Type B pancreatic cell (in vitro differentiated cells): ENCODE results near the gene SYP. TPM values are rescaled to one million over a fixed set of nuclear protein-coding genes. Genes with fewer than 3 reads are reported as not detected.

Experiments
- DNase-seq: peaks from one replicate; pipeline ENCODE4 v3.0.0; 2021; ENCODE audit warnings: mixed read lengths; ENCODE audit not compliant: unreplicated experiment; ENCODE audit errors: extremely low spot score
- H3K27ac Mint-ChIP-seq: 2 replicates; pipeline ENCODE4 v1.8.0; 2021; ENCODE audit warnings: mild to moderate bottlenecking, mixed read lengths
- H3K27me3 Mint-ChIP-seq: 2 replicates; pipeline ENCODE4 v1.8.0; 2021; ENCODE audit warnings: mixed read lengths
- H3K36me3 Mint-ChIP-seq: 2 replicates; pipeline ENCODE4 v1.8.0; 2021; ENCODE audit warnings: mixed read lengths
- H3K4me1 Mint-ChIP-seq: one replicate; pipeline ENCODE4 v1.8.0; 2021; ENCODE audit warnings: mixed read lengths; ENCODE audit not compliant: unreplicated experiment
- H3K4me3 Mint-ChIP-seq: 2 replicates; pipeline ENCODE4 v1.8.0; 2021; ENCODE audit warnings: mild to moderate bottlenecking, mixed read lengths
- H3K9me3 Mint-ChIP-seq: 2 replicates; pipeline ENCODE4 v1.8.0; 2021; ENCODE audit warnings: mixed read lengths
- total RNA-seq: library from RNA; stranded (reverse); gene quantifications from 2 replicates; pipeline ENCODE4 v1.2.1, GENCODE V29; 2021; ENCODE audit warnings: low replicate concordance
- TF ChIP-seq, protein P1 (sequence below): fragments of 200-600 bp; sonication (generic); conservative IDR thresholded peaks from 2 replicates; pipeline ENCODE4 v1.5.0; 2021; ENCODE audit warnings: antibody characterized with exemption, mild to moderate bottlenecking

SYP gene
- total RNA-seq, 1 donor from 2014 or later: 13.6 TPM

DNA sequence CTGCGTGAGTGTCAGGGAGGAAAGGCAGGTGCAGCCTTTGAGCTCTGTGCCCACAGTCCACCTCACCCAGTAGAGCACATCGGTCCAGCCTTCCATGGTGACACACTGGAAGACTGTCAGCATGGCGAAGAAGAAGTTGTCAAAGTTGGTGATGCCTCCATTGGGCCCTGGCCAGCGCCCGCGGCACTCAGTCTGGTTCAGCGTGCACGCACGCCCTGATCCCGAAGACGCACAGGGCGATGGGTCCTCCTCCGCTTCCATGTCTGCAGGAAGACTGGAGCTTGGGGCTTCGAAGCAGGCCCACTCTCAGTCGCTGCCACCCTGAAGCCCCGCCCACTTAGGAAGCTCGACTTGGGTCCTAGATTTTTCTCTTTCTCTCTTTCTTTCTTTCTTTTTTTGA lies 28.2 kb upstream of the SYP start:
- H3K4me1 Mint-ChIP-seq: no peaks in the 10 kb centered on the region
- no peak overlapping the region for H3K27ac Mint-ChIP-seq
- no peak overlapping the region for H3K4me3 Mint-ChIP-seq
- H3K36me3 Mint-ChIP-seq: no peaks in the 10 kb centered on the region
- H3K9me3 Mint-ChIP-seq: peaks cover 11% of the 10 kb centered on the region
- no peak for DNase-seq
- TF ChIP-seq, protein P1, sequence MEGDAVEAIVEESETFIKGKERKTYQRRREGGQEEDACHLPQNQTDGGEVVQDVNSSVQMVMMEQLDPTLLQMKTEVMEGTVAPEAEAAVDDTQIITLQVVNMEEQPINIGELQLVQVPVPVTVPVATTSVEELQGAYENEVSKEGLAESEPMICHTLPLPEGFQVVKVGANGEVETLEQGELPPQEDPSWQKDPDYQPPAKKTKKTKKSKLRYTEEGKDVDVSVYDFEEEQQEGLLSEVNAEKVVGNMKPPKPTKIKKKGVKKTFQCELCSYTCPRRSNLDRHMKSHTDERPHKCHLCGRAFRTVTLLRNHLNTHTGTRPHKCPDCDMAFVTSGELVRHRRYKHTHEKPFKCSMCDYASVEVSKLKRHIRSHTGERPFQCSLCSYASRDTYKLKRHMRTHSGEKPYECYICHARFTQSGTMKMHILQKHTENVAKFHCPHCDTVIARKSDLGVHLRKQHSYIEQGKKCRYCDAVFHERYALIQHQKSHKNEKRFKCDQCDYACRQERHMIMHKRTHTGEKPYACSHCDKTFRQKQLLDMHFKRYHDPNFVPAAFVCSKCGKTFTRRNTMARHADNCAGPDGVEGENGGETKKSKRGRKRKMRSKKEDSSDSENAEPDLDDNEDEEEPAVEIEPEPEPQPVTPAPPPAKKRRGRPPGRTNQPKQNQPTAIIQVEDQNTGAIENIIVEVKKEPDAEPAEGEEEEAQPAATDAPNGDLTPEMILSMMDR: no peak
- H3K27me3 Mint-ChIP-seq: peaks cover 23% of the 10 kb centered on the region

GRCh38 chrX:49227726-49228125 lies 27.7 kb upstream of the SYP start:
- Mint-ChIP-seq H3K4me3 (no peak overlapping the region), H3K27me3 (peaks cover 23% of the 10 kb centered on the region), H3K9me3 (peaks cover 10% of the 10 kb centered on the region), H3K27ac (no peak overlapping the region), H3K4me1 (no peaks in the 10 kb centered on the region), H3K36me3 (no peaks in the 10 kb centered on the region)
- TF ChIP-seq, protein P1: no peak
- no peak for DNase-seq

- Mint-ChIP-seq H3K4me3 (no peak overlapping the region), H3K4me1 (no peaks in the 10 kb centered on the region), H3K9me3 (peaks cover 8% of the 10 kb centered on the region), H3K27me3 (peaks cover 28% of the 10 kb centered on the region), H3K27ac (no peak overlapping the region), H3K36me3 (no peaks in the 10 kb centered on the region)
- no peak for DNase-seq
- TF ChIP-seq, protein P1: no peak
Observed at GRCh38 chrX:49226946-49227345, 27.0 kb upstream of the SYP start.

DNA sequence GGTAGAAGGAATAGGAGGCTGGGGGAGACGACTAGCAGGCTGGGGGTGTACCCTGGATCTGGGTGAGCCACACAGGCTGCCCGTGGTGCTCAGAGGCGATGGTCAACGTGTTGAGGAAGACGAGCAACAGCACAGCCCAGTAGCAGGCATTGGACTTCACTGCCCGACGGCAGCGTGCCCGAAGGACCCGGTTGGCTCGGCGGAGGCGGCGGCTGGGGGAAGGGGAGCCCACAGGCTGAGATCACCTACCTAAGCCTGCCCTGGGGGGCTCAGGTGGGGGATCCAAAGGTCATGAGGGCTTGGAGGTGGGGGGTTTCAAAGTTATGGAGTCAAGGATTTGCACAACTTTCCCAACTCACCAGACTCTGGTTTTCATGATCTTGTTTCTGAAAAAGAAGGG lies 25.9 kb upstream of the SYP start:
- H3K4me3 Mint-ChIP-seq: no peak overlapping the region
- H3K9me3 Mint-ChIP-seq: peaks cover 8% of the 10 kb centered on the region
- TF ChIP-seq, protein P1: no peak
- H3K27me3 Mint-ChIP-seq: peaks cover 34% of the 10 kb centered on the region
- no peaks in the 10 kb centered on the region for H3K4me1 Mint-ChIP-seq
- H3K27ac Mint-ChIP-seq: no peak overlapping the region
- DNase-seq: no peak
- H3K36me3 Mint-ChIP-seq: no peaks in the 10 kb centered on the region

- Mint-ChIP-seq H3K4me3 (no peak overlapping the region), H3K4me1 (no peaks in the 10 kb centered on the region), H3K36me3 (no peaks in the 10 kb centered on the region), H3K27me3 (peaks cover 33% of the 10 kb centered on the region), H3K27ac (no peak overlapping the region), H3K9me3 (no peaks in the 10 kb centered on the region)
- TF ChIP-seq, protein P1: no peak
- no peak for DNase-seq
Observed at GRCh38 chrX:49221868-49222267, 21.9 kb upstream of the SYP start.

- no peak for DNase-seq
- TF ChIP-seq, protein P1: no peak
- Mint-ChIP-seq H3K4me1 (no peaks in the 10 kb centered on the region), H3K27me3 (peaks cover 28% of the 10 kb centered on the region), H3K4me3 (no peak overlapping the region), H3K36me3 (no peaks in the 10 kb centered on the region), H3K9me3 (no peaks in the 10 kb centered on the region), H3K27ac (no peak overlapping the region)
Observed at GRCh38 chrX:49220100-49220499, 20.1 kb upstream of the SYP start.
